RCC 7860 (cell line): ENCODE results near the gene TREML4.

ENCODE experiments used
- DNase-seq: peaks from one replicate; pipeline ENCODE4 v3.0.0-alpha.2; 2015; ENCODE audit warnings: low spot score
- FAIRE-seq: peaks from 2 replicates; lab custom pipeline; 2012; peaks lifted over from hg19 to GRCh38; lab: Jason Lieb, UNC

TREML4 gene

GRCh38 chr6:41247882-41248705 is 19.9 kb downstream of the TREML4 start:
- no peak for FAIRE-seq
- DNase-seq = no peak

GRCh38 chr6:41252401-41253169 is 24.4 kb downstream of the TREML4 start:
- DNase-seq (no peak), FAIRE-seq (no peak)

- FAIRE-seq (no peak), DNase-seq (no peak)
Observed at GRCh38 chr6:41255110-41255509, 27.0 kb downstream of the TREML4 start.

DNA sequence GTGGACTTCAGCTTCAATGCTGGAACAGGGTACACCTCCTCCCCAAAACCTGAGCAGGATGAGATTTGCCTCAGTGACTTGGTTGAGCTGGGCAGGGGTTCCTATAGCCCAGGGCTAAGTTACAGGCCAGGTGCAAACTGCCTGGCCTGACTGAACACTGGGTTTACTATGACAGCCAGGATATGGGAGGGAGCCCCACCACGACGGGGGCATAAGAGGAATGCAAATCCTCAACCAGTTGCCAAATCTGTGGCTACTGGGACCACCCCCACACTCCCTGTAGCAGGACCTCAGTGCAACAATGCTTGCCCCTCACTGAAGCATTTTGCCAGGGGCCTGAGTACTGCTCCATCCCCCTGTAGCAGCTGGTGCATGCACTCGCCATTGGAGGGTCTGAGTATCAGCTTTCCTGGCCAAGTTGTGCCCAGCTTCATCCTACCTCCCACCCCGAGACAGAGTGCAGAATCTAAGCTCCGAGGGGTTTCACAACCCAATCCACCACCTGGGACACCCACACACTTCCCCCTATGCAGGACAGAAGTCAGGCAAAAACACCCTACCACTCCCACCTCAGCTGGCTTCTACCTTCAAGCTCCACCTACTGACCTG is 27.6 kb downstream of the TREML4 start:
- FAIRE-seq = no peak
- DNase-seq = no peak

GRCh38 chr6:41256383-41256782 is 28.2 kb downstream of the TREML4 start:
- no peak for FAIRE-seq
- DNase-seq = no peak

- FAIRE-seq (no peak), DNase-seq (no peak)
Observed at GRCh38 chr6:41257369-41258195, 29.4 kb downstream of the TREML4 start.

- FAIRE-seq (no peak), DNase-seq (no peak)
Observed at GRCh38 chr6:41258196-41258493, 30.0 kb downstream of the TREML4 start.

- FAIRE-seq = no peak
Observed at GRCh38 chr6:41262401-41262800, 34.3 kb downstream of the TREML4 start.

DNA sequence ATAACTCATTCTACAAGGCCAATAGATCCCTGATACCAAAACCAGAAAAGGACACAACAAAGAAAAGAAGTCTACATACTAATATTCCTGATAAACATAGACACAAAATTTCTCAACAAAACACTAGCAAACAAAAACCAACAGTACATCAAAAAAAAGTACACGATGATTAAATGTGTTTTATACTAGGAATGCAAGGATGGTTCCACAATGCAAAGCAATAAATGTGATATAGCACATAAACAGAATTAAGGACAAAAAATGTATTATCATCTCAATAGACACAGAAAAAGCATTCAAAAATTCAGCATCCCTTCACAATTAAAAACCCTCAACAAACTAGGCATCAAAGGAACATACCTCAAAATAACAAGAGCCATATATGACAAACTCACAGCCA is 35.1 kb downstream of the TREML4 start:
- FAIRE-seq = no peak
- DNase-seq = no peak

More at GRCh38 chr6:41262401-41262800, 34.3 kb downstream of the TREML4 start:
- DNase-seq = no peak

DNA sequence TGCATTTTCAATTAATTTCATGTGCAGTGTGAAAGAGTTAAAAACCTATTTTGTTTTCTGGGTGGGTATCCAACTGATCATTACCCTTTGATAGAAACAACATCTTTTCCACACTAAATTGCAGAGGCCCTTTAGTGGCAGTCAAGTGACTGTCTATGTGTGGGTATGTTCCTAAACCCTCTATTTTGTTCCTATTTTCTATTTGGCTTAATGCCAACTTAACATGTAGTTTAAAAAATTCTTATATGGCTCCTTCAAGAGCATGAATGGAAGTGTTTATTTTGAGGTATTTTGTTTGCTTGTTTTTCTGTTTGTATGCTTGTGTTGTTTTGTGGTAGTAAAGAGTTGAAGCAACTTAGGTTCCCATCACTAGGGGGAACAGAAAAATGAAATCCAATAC is 38.4 kb downstream of the TREML4 start:
- DNase-seq = no peak
- no peak for FAIRE-seq

- no peak for FAIRE-seq
- DNase-seq = no peak
Observed at GRCh38 chr6:41268478-41268877, 40.3 kb downstream of the TREML4 start.

GRCh38 chr6:41269166-41269565 is 41.0 kb downstream of the TREML4 start:
- no peak for FAIRE-seq
- no peak for DNase-seq

DNA sequence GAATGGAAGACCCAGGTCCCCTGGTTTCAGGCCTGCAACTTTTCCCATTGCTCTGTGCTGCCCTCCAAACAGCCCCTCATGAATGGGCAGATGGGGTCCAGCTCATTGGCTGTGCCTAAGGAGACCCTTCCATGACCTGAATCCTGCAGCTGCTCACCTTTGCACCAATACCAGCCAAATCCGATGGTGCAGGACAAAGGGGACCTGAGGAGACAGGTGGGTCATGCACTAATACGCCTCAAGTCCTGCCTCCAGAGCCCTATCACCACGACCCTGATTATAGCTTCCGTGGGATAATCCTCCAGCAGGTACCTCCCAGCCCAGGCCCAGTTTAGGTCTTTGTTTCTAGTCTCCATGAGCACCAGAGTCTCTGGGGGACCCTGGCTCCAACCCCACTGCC is 41.6 kb downstream of the TREML4 start:
- DNase-seq (no peak), FAIRE-seq (no peak)

DNA sequence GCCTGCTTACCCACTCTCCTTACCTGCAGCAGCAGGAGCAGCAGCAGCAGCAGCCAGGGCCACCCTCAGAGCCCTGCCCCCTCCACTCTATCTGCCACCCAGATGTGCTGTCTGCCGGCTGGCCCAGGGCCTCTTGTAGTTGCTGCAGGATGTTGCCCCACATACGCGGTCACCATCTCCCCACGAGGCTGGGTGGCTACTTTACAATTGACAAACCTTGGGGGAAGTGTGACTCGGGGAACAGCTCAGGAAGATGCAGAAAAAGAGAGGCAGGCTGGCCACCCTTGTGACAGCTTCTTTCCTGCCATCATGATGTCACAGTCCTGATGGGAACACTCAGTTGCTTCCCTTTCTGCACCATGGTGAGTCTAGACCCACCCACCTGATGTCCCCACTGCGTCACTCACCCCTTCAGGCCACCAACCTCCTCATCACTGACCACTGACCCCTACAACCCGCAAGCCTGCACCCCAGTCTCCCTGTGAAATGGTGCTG is 43.8 kb downstream of the TREML4 start:
- DNase-seq = no peak
- FAIRE-seq = no peak

DNA sequence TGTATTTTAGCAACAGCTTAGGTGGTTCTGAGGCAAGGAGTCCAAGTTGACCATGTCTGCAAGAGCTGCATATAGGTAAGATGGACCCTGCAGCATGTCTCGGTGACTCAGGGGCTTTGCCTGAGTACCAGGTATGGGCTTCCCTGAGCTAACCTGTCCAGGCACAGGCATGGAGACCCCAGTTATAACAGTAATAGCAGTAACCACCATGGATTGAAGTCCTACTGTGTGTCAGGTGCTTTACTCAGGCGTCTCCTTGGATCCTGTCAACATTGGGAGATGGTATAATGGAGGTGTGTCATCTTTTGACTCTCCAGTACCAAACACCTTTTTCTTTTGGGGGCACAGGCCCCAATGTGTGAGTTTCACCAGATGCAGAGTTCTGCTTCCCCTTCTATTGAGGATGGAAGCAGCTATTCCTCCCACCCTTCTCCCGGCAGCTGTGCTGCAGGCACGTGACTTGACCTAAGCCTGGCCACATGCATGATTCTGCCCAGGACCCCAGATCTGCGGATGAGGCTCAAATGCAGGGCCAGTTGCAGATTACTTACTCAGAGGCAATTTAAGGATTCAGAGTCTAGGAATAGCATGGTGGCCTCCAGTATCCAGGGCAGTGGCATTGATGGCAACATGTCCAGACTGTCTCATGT is 44.6 kb downstream of the TREML4 start:
- FAIRE-seq (no peak), DNase-seq (no peak)

GRCh38 chr6:41273714-41274113 is 45.6 kb downstream of the TREML4 start:
- no peak for DNase-seq
- FAIRE-seq = no peak

DNA sequence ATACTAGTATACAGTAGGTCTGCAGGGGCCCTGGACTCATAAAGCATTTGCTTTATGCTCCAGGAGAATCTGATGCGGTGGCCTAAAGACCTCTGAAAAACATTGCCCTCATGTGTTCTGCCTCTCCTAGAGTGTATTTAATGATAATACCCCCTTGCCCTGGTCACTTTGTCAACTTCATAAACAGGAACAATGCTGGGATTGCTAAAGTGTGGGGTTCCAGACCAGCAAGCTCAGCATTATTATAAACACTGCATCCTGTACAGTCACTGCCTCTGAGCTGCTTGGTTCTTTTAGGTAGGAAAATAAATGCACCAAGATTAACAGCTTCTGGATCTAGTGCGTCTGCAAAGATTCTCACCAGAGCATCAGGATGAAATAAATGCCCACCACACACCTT is 46.1 kb downstream of the TREML4 start:
- FAIRE-seq (no peak), DNase-seq (no peak)

DNA sequence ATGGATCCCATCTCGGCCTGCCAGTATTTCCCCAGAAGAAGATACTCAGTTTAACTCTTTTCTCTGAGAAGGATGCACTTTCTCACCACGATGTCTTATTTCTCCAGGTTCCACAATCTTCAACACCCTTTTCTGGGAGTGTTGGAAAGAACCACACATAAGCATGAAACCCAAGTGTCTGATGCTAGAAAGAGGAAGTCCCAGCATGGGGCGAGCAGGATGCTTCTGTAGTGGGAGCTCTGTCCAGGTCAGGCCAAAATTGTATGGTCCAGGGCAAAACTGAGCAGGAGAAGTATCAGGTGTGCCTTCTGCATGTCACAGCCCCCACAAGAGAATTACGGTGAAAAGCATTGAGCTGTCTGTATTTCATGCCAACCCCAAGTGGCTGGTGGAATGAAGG is 47.3 kb downstream of the TREML4 start:
- DNase-seq = no peak
- FAIRE-seq = no peak

GRCh38 chr6:41277605-41278004 is 49.5 kb downstream of the TREML4 start:
- FAIRE-seq (no peak), DNase-seq (no peak)

DNA sequence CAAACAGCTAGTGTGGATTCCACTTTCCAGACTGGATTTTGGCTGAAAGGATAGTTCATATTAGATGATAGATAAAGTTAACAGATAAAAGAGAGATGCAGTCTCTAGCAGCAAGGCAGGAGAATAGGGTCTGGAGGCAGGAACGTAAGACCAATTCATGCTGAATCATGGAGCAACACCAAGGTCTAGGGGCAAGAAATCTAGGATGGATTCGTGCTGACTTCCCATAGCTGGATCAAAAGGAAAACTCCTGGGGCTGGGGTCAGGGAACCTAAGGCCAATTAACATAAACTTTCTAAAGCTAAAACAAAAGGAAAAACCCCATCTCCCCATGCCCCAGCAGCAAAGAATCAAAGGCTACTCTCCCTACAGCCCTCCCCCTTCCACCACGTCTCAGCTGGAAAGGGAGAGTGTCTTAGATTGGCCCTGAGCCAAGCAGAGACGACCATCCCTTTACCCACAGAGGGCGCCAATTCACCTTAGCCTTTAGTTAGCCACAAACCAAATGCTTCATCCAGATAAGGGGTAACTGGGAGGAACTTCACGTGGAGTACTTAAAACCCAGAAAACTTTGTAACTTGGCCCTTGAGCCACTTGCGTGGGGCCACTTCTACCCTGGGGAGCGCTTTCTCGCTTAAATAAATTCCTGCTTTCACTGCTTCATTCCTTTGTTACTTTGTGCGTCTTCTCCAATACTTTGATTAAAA is 50.7 kb downstream of the TREML4 start:
- DNase-seq = no peak
- FAIRE-seq = no peak
